Skeletal muscle satellite cell (primary cell): ENCODE data around the gene ADAMTS15.

Source experiments
- H3K27me3 ChIP-seq: 2 replicates; pipeline ENCODE4 v1.7.0; 2013; ENCODE audit warnings: low read length; ENCODE audit not compliant: control insufficient read depth, insufficient read depth
- H3K36me3 ChIP-seq: 2 replicates; pipeline ENCODE4 v1.7.0; 2013; ENCODE audit warnings: mild to moderate bottlenecking, control low read depth, low read length; ENCODE audit not compliant: insufficient read depth
- H3K4me1 ChIP-seq: 2 replicates; pipeline ENCODE4 v1.7.0; 2013; ENCODE audit warnings: low read length; ENCODE audit not compliant: control insufficient read depth, insufficient read depth
- H3K4me2 ChIP-seq: 2 replicates; pipeline ENCODE4 v1.7.0; 2013; ENCODE audit warnings: mild to moderate bottlenecking, low read length
- H3K4me3 ChIP-seq: 2 replicates; pipeline ENCODE4 v1.7.0; 2013; ENCODE audit warnings: low read length
- H3K9ac ChIP-seq: 2 replicates; pipeline ENCODE4 v1.7.0; 2013; ENCODE audit warnings: mild to moderate bottlenecking, low read depth, low read length, moderate library complexity
- H3K9me3 ChIP-seq: replicated peaks from 2 replicates; pipeline ENCODE4 v1.7.0; 2013; ENCODE audit warnings: mild to moderate bottlenecking, control low read depth, low read length

The ADAMTS15 gene

DNA sequence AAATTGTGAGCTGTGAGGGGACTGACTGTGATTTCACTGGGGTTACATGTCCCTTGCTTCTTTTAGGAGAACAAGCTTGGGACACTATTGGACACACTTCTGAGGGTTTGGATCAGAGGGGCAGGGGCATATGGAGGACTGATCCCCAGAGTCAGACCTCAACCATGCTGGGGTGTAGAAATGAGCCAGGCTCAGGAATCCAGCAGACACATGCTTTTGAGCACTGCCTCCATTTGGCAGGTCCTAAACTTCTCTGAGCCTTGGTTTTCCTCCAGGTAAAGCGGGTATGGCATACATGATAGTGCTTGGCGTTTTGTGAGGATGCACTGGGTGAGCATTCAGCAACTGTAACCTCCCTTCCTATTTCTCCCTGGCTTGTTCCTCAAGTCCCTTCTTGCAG, 74.7 kb downstream of the ADAMTS15 start:
- no peaks in the 10 kb centered on the region for H3K36me3 ChIP-seq
- no peaks in the 10 kb centered on the region for H3K9me3 ChIP-seq
- no peak overlapping the region for H3K4me2 ChIP-seq
- peaks cover 32% of the 10 kb centered on the region for H3K4me1 ChIP-seq
- H3K9ac ChIP-seq: no peak overlapping the region
- no peak overlapping the region for H3K4me3 ChIP-seq
- H3K27me3 ChIP-seq: peaks cover 7% of the 10 kb centered on the region

DNA sequence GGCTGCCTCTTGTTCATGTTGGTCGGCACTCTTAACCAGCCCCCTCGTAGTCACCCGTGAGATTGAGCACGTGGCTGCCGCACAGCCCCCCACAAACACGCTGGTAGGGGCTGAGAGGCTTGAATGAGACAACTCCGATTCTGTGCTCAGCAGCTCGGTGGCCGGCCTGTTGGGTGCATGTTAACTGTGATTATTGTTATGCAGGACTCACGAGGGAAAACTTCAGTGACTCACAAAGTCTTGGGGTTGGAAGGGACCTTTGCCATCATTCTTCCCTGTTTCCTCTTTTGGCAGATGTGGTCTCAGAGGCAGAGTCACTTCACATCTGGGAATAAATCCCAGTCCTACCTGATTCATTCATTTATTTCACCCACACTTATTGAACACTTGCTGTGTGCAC, 75.2 kb downstream of the ADAMTS15 start:
- no peaks in the 10 kb centered on the region for H3K9me3 ChIP-seq
- H3K4me3 ChIP-seq: no peak overlapping the region
- H3K36me3 ChIP-seq: no peaks in the 10 kb centered on the region
- no peak overlapping the region for H3K4me2 ChIP-seq
- H3K4me1 ChIP-seq: peaks cover 36% of the 10 kb centered on the region
- H3K9ac ChIP-seq: no peak overlapping the region
- H3K27me3 ChIP-seq: peaks cover 8% of the 10 kb centered on the region

DNA sequence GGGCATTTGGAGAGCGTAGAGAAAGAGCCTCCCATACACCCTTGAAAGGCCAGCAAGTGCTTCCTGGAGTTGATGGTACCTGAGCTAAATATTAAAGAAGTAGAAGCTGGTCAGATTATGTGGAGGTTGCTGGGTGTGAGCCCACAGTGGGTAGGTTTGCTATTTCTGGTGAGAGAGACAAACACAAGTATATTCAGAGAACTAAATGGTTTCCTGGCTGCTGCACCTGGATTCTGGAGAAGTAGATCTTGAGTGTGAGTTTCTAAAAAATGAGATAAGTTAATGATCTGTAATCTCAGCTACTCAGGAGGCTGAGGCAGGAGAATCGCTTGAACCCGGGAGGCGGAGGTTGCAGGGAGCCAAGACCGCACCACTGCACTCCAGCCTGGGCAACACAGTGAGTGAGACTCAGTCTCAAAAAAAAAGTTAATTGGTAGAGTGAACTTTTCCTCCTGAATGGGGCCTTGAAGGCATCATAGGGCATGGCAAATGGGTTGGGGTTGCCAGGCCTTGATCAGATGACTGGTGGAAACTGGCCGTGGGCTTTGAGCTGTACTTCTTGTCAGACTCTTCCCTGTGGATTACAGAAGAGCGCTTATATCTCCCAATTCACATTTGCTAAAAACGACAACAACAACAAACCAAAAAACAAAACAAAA, 75.8 kb downstream of the ADAMTS15 start:
- Histone ChIP-seq H3K9me3 (no peaks in the 10 kb centered on the region), H3K36me3 (no peaks in the 10 kb centered on the region), H3K4me1 (peaks cover 41% of the 10 kb centered on the region), H3K9ac (no peak overlapping the region), H3K4me2 (no peak overlapping the region), H3K27me3 (peaks cover 12% of the 10 kb centered on the region), H3K4me3 (no peak overlapping the region)

DNA sequence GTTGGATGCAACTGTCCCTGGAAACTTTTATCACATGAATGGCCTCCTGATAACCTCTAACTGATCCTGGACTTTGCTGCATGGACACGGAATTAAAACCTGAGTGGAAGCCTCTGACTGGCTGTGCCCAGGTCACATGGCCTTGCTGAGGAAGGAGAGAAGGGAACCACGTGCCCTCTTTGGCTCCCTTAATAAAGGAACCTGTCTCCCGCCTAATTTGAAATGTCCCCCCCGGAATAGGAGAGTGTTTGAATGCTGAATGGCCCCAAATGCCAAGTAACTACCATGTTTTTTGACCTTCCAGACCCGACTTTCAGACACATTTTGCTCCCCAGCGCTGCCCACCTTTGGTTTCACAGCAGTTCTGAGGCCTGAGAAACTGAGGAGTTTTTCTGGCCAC, 76.9 kb downstream of the ADAMTS15 start:
- no peaks in the 10 kb centered on the region for H3K36me3 ChIP-seq
- peaks cover 41% of the 10 kb centered on the region for H3K4me1 ChIP-seq
- no peak overlapping the region for H3K4me2 ChIP-seq
- H3K27me3 ChIP-seq: peaks cover 12% of the 10 kb centered on the region
- H3K9ac ChIP-seq: no peak overlapping the region
- H3K4me3 ChIP-seq: no peak overlapping the region
- no peaks in the 10 kb centered on the region for H3K9me3 ChIP-seq
